IMR-90 (cell line): ENCODE measurements around the gene SYNE1.

ENCODE experiments used
- BHLHE40 ChIP-seq: fragments of 150-350 bp; IDR thresholded peaks from 2 replicates; pipeline ENCODE4 v1.6.1; 2016; ENCODE audit warnings: mild to moderate bottlenecking, low read depth, low read length
- CEBPB ChIP-seq: IDR thresholded peaks from 2 replicates; pipeline ENCODE4 v1.6.1; 2012; ENCODE audit warnings: low read depth, low read length, improper control_type of control experiment
- FOS ChIP-seq: fragments of 150-350 bp; IDR thresholded peaks from 2 replicates; pipeline ENCODE4 v1.6.1; 2016; ENCODE audit warnings: low read depth, low read length
- MAFK ChIP-seq: IDR thresholded peaks from 2 replicates; pipeline ENCODE4 v1.6.1; 2012; ENCODE audit warnings: low read depth, low read length, improper control_type of control experiment
- MAZ ChIP-seq: IDR thresholded peaks from 2 replicates; pipeline ENCODE4 v1.6.1; 2012; ENCODE audit warnings: low read depth, mild to moderate bottlenecking, low read length, improper control_type of control experiment, moderate library complexity, borderline replicate concordance
- MXI1 ChIP-seq: IDR thresholded peaks from 2 replicates; pipeline ENCODE4 v1.6.1; 2012; ENCODE audit warnings: low read depth, mild to moderate bottlenecking, low read length, moderate library complexity, borderline replicate concordance
- POLR2A ChIP-seq: IDR thresholded peaks from 2 replicates; pipeline ENCODE4 v1.6.1; 2012; ENCODE audit warnings: mild to moderate bottlenecking, low read depth, low read length
- RAD21 ChIP-seq: IDR thresholded peaks from 2 replicates; pipeline ENCODE4 v1.6.1; 2012; ENCODE audit warnings: low read length, improper control_type of control experiment
- RFX5 ChIP-seq: IDR thresholded peaks from 2 replicates; pipeline ENCODE4 v1.8.0; 2012; ENCODE audit warnings: low read depth, mild to moderate bottlenecking, low read length, moderate library complexity
- TF ChIP-seq, protein P1 (sequence below): conservative IDR thresholded peaks from 2 replicates; pipeline ENCODE4 v1.5.1; 2012; ENCODE audit warnings: mild to moderate bottlenecking, low read depth, low read length, improper control_type of control experiment

DNA sequence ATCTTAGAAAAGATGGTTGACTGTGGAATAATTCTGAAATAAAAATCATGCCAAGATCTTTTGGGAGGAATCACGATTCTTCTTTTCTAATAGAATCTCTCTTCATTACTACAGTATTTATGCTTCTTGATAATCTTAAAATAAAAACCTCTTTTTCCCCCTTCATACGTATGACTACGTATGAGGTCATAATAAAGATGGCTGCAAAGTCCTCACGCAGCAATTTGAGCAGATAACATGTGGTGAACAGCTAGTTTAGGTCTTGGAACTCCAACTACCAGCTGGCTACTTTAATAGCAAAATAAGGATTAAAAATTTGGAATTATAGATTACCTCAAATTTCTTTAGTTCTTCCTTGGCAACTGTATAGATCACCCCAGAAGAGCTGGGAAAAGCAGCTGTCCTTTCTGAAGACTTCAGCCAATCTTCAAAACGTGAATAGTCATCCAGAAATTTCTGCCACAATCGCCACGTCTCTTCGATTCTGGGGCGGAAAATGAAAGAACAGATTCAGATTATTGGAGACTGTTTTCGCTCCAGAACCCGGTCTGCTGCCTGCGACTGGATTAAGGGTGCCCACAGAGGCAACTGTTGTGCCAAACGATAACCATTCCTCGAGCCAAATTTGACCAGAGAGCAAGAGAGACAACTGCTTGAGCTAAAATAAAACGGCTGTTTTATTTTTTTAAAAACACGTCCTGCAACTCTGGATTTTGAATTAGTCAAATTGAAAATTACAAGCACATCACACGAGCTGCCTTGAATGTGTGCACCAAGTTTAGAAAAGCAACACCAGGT, 482.4 kb downstream of the SYNE1 start:
- no peak for TF ChIP-seq RAD21
- TF ChIP-seq, protein P1, sequence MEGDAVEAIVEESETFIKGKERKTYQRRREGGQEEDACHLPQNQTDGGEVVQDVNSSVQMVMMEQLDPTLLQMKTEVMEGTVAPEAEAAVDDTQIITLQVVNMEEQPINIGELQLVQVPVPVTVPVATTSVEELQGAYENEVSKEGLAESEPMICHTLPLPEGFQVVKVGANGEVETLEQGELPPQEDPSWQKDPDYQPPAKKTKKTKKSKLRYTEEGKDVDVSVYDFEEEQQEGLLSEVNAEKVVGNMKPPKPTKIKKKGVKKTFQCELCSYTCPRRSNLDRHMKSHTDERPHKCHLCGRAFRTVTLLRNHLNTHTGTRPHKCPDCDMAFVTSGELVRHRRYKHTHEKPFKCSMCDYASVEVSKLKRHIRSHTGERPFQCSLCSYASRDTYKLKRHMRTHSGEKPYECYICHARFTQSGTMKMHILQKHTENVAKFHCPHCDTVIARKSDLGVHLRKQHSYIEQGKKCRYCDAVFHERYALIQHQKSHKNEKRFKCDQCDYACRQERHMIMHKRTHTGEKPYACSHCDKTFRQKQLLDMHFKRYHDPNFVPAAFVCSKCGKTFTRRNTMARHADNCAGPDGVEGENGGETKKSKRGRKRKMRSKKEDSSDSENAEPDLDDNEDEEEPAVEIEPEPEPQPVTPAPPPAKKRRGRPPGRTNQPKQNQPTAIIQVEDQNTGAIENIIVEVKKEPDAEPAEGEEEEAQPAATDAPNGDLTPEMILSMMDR: no peak
- TF ChIP-seq POLR2A: no peak
- TF ChIP-seq RFX5: no peak
- no peak for TF ChIP-seq MXI1
- TF ChIP-seq CEBPB: no peak
- no peak for TF ChIP-seq FOS
- TF ChIP-seq MAZ: no peak
- no peak for TF ChIP-seq BHLHE40
- TF ChIP-seq MAFK: no peak
